Neural cell (in vitro differentiated cells): ENCODE results near the gene OTUD7B.

Experiments
- CTCF ChIP-seq: fragments of 450-650 bp; IDR thresholded peaks from 2 replicates; pipeline ENCODE4 v1.5.1; 2014; ENCODE audit warnings: antibody characterized with exemption, mild to moderate bottlenecking, moderate library complexity; ENCODE audit not compliant: poor library complexity, severe bottlenecking
- MXI1 ChIP-seq: fragments of 450-650 bp; conservative IDR thresholded peaks from 2 replicates; pipeline ENCODE4 v1.6.1; 2014; ENCODE audit warnings: antibody characterized with exemption, mild to moderate bottlenecking; ENCODE audit not compliant: poor library complexity, severe bottlenecking
- POLR2AphosphoS5 ChIP-seq: IDR thresholded peaks from 2 replicates; pipeline ENCODE4 v1.6.1; 2012
- RAD21 ChIP-seq: fragments of 450-650 bp; conservative IDR thresholded peaks from 2 replicates; pipeline ENCODE4 v1.6.1; 2014; ENCODE audit warnings: antibody characterized with exemption, mild to moderate bottlenecking, moderate library complexity
- SMC3 ChIP-seq: fragments of 450-650 bp; conservative IDR thresholded peaks from 2 replicates; pipeline ENCODE4 v1.6.1; 2014; ENCODE audit warnings: antibody characterized with exemption, mild to moderate bottlenecking, moderate library complexity; ENCODE audit not compliant: poor library complexity
- TAF1 ChIP-seq: IDR thresholded peaks from 2 replicates; pipeline ENCODE4 v1.6.1; 2012; ENCODE audit warnings: low read depth

GRCh38 chr1:149967646-149968045 lies 42.9 kb downstream of the OTUD7B start:
- TF ChIP-seq MXI1 (no peak), CTCF (no peak), POLR2AphosphoS5 (no peak), SMC3 (no peak), RAD21 (no peak), TAF1 (no peak)
